ENCODE data around the gene KIF1B.
"Not testable (repeated sequence)": the region's sequence is repeated elsewhere in the genome, so short reads cannot be mapped to it uniquely, and the experiment has no call there.

KIF1B gene

GRCh38 chr1:10387677-10388386 is 177.5 kb downstream of the KIF1B start:
- peak; percentile 83 for DNase-seq

- no peak for DNase-seq
Measured at GRCh38 chr1:10388387-10388715, 178.0 kb downstream of the KIF1B start.

DNA sequence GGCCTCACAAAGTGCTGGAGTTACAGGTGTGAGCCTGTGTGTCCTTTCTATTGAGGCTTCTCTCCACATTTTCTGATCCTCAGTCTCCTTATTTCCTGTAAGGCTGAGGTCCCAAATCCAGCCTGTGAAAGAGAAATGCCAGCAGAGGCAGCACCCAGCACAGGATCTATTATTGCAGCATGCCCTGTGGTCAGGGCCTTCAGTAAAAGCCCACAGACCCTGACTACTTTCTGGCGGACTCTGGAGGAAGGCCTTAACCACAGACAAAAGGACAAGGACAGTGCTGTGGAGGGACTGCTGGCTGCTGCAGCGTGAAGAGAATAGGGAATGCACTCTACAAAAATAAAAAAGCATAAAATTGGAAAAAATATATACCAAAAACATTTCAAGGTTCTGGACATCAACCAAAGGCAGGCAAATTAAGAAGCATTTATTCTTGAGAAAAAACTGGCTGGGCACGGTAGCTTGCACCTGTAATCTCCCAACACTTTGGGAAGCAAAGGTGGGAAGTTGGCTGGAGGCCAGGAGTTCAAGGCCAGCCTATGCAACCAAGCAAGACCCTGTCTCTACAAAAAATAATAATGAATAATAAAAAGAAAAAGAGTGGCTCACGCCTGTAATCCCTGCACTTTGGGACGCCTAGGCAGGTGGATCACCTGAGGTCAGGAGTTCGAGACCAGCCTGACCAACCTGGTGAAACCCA is 179.1 kb downstream of the KIF1B start:
- DNase-seq = no peak

GRCh38 chr1:10396870-10397269 is 186.5 kb downstream of the KIF1B start:
- no peak for DNase-seq

GRCh38 chr1:10398278-10398733 is 187.9 kb downstream of the KIF1B start:
- no peak for DNase-seq

DNA sequence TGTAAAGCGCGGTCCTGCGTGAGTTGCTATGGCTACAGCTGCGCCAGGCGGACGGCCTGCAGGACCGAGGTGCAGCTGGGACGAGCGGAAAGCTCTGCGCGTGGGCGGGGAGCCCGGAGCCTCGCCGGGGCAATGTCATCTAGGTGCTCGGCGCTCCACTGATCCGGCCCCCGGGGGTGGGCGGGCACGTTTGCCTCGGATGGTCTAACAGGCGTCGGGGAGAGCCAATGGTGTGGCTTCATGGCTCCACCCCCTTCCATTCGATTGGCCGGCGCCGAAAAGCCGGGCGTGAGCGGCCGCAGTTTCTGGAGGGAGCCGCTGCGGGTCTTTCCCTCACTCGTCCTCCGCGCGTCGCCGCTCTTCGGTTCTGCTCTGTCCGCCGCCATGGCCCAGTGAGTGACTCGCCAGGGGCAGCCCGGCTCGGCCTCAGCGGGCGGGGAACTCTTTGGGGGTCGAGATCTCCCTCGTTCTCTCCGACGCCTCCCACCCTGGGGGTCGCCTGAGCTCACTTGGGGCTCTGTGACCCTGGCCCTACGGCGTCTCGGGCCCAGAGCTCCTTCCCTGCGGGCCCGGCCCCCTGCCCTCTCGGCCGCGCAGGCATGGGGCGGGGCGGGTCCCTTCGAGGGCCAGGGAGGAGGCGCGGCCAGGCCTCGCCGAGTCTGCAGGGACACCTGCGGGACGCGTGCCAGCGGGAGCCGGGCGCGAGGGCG is 188.5 kb downstream of the KIF1B start, which contains the start of gene PGD:
PGD (plus strand) TSS at position 331 of the 710 bp plus-strand sequence; CDS start at position 385, 54 bp downstream.
- peak; percentile 99 for DNase-seq

DNA sequence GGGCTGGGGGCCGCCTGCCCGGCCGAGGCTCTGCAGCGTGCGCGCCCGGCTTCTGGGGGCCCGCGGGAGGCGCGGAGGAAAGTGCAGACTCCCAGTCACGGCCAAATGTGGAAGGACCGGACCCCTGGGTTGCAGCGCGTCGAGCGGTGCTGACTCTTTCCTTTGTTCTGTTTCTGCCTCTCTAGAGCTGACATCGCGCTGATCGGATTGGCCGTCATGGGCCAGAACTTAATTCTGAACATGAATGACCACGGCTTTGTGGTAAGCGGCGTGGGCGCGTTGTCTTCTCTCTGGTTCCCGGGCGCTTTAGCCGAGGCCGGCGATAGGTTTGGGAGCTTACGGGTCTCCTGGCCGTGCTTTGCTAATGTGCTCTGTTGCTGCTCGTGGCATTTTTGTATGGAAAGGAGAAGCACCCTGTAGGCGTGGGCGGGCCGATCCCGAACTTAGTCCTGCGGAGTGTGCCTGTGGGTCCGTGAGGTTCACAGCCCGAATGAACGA is 189.1 kb downstream of the KIF1B start:
- DNase-seq = peak; percentile 48

DNA sequence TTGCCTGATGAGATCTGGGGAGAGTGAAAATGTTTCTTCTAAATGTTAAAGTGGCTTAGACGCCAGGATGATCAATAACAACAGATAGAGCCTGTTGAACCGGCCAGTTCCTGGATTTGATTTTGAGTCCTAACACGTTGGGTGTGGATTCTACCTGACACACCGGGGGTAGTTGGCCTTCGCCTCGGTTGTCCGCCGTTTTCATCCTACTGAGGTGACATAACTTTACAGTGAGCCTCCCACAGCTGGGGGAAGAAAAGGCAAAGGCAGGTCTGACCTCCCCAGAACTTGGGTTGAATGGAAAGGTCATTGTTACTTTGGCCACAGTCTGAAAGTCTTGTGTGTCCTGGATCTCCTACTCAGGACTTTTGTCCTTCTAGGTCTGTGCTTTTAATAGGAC is 189.6 kb downstream of the KIF1B start:
- no peak for DNase-seq

GRCh38 chr1:10401281-10401680 is 190.9 kb downstream of the KIF1B start:
- DNase-seq = no peak

DNA sequence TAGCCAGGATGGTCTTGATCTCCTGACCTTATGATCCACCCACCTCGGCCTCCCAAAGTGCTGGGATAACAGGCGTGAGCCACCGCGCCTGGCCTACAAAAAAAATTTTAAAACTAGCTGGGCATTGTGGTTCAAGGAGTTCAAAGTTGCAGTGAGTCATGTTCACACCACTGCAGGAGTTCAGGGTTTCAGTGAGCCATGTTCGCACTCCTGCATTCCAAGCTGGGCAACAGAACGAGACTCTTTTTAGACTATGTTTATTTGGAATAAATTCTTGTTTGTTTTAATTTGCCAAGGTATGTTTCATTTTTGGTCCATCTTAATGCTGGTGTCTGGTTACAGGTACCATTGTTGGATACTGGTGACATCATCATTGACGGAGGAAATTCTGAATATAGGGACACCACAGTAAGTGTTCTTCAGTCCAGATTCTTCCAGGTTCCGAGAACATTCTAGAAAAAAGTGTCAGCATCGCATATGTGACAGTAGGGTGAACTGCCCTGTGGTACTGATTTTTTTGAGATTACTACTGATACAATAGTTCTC is 192.4 kb downstream of the KIF1B start:
- DNase-seq = no peak

GRCh38 chr1:10407201-10407600 is 196.8 kb downstream of the KIF1B start:
- DNase-seq = no peak

DNA sequence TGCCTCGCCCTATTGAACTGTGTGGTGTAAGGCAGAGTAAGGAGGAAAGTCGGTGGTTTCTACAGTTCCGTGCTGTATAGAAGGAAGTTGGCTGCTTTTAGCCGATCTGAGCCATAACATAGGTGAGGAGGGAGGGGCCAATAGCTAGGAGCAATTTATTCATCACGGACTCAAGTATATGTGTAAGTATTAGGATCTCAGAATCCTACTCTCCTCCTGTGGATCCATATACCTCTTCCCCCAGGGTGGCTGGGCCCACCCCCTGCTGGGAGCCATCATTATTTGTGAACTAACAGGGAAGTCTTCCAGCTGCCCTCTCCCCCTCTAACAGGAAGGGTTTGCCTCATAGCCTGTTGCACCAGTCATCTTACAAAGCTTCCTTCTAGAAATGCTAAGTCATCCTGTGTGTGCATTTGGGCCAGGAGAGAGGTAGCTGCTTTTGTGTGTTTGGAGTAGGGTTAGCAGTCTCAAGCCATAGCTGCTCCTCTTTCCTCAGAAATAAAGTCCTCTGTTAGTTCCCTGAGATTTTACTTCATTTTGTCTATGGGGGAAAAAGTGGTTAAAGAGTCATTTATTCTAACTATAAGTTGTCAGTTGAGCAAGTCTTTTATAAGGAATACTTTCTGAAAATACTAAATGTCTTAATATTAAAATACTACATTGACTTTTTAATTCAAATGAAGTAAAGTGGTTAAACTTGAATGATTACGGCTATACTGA is 205.0 kb downstream of the KIF1B start:
- no peak for DNase-seq

- not testable (repeated sequence) for DNase-seq
Measured at GRCh38 chr1:10415967-10416366, 205.6 kb downstream of the KIF1B start.

GRCh38 chr1:10418741-10419140 is 208.4 kb downstream of the KIF1B start:
- DNase-seq = not testable (repeated sequence)

DNA sequence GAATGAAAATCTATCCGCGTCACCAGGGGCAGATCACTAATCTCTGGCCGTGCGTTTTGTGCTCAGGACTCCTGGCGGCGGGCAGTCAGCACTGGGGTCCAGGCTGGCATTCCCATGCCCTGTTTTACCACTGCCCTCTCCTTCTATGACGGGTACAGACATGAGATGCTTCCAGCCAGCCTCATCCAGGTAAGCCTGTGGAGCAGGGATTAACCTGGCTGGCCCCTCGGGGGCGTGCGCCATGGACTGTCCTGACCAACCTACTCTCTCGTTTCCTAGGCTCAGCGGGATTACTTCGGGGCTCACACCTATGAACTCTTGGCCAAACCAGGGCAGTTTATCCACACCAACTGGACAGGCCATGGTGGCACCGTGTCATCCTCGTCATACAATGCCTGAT is 209.0 kb downstream of the KIF1B start:
- DNase-seq = no peak

- no peak for DNase-seq
Measured at GRCh38 chr1:10421637-10422036, 211.3 kb downstream of the KIF1B start.

DNA sequence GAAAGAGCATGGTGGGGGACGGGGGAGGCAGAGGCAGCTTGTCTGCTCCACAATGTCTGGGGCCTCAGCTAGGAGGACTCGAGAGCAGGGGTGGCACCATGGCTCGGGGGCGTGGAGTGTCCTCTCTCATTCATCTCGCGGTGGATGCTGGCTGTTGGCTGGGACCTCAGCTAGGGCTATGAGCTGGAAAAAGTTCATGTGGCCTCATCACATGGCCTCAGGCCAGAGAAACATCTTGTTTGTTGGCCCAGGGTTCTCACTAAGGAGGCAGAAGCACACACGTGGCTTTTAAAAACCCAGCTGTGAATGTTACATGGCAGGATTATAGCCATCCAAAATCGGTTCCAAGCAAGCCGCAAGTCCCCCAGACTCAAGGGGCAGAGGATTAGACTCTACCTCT is 213.7 kb downstream of the KIF1B start:
- peak; percentile 57 for DNase-seq

GRCh38 chr1:10424651-10425050 is 214.3 kb downstream of the KIF1B start:
- no peak for DNase-seq

- not testable (repeated sequence) for DNase-seq
Measured at GRCh38 chr1:10425826-10426534, 215.6 kb downstream of the KIF1B start.

- DNase-seq = not testable (repeated sequence)
Measured at GRCh38 chr1:10426535-10426848, 216.1 kb downstream of the KIF1B start.

GRCh38 chr1:10428984-10429383 is 218.6 kb downstream of the KIF1B start:
- DNase-seq = no peak

GRCh38 chr1:10429868-10430215 is 219.5 kb downstream of the KIF1B start:
- no peak for DNase-seq

All from left hindlimb (tissue), 1 donor.